H9 (cell line): Measurements from ENCODE around the gene VAMP2. TPM values are rescaled to one million over a fixed set of nuclear protein-coding genes. Genes with fewer than 3 reads are reported as not detected.

Experiments used
- DNase-seq: peaks from one replicate; pipeline ENCODE4 v3.0.0-alpha.2; 2017
- H2AFZ ChIP-seq: one replicate; pipeline ENCODE4 v1.6.1; 2013; ENCODE audit warnings: mild to moderate bottlenecking, low read length, control low read depth, moderate library complexity
- H2AK5ac ChIP-seq: 2 replicates; pipeline ENCODE4 v1.6.1; 2013; ENCODE audit warnings: low read length, control low read depth, mixed read lengths; ENCODE audit not compliant: insufficient read length
- H2BK120ac ChIP-seq: one replicate; pipeline ENCODE4 v1.6.1; 2013; ENCODE audit warnings: low read depth, mild to moderate bottlenecking, low read length, control low read depth, inconsistent platforms; ENCODE audit not compliant: poor library complexity, severe bottlenecking
- H2BK12ac ChIP-seq: 2 replicates; pipeline ENCODE4 v1.6.1; 2013; ENCODE audit warnings: low read length, control low read depth, mixed read lengths, low read depth; ENCODE audit not compliant: insufficient read length
- H2BK15ac ChIP-seq: 2 replicates; pipeline ENCODE4 v1.6.1; 2013; ENCODE audit warnings: low read depth, low read length, control low read depth
- H2BK20ac ChIP-seq: one replicate; pipeline ENCODE4 v1.6.1; 2013; ENCODE audit warnings: low read depth, mild to moderate bottlenecking, low read length, control low read depth, inconsistent platforms; ENCODE audit not compliant: poor library complexity, severe bottlenecking
- H2BK5ac ChIP-seq: 2 replicates; pipeline ENCODE4 v1.6.1; 2013; ENCODE audit warnings: low read length, control low read depth, mixed read lengths; ENCODE audit not compliant: insufficient read length
- H3K14ac ChIP-seq: 2 replicates; pipeline ENCODE4 v1.6.1; 2013; ENCODE audit warnings: low read length, control low read depth; ENCODE audit not compliant: insufficient read depth
- H3K18ac ChIP-seq: 2 replicates; pipeline ENCODE4 v1.6.1; 2013; ENCODE audit warnings: low read depth, mild to moderate bottlenecking, mixed read lengths, low read length, control low read depth; ENCODE audit not compliant: insufficient read length
- H3K23ac ChIP-seq: 2 replicates; pipeline ENCODE4 v1.6.1; 2013; ENCODE audit warnings: low read length, control low read depth, mixed read lengths, low read depth; ENCODE audit not compliant: insufficient read length
- H3K23me2 ChIP-seq: 2 replicates; pipeline ENCODE4 v1.6.1; 2013; ENCODE audit warnings: low read depth, mild to moderate bottlenecking, mixed read lengths, low read length, control low read depth; ENCODE audit not compliant: insufficient read length, poor library complexity, severe bottlenecking
- H3K27ac ChIP-seq: 2 replicates; pipeline ENCODE4 v1.5.1; 2013; ENCODE audit warnings: low read length, control low read depth, mixed read lengths, low read depth; ENCODE audit not compliant: insufficient read length
- H3K27me3 ChIP-seq: 2 replicates; pipeline ENCODE4 v1.6.1; 2013; ENCODE audit warnings: low read length, control low read depth, inconsistent platforms; ENCODE audit not compliant: insufficient read depth
- H3K4ac ChIP-seq: 2 replicates; pipeline ENCODE4 v1.6.1; 2013; ENCODE audit warnings: low read depth, mild to moderate bottlenecking, control low read depth, inconsistent platforms, low read length, moderate library complexity
- H3K4me1 ChIP-seq: 2 replicates; pipeline ENCODE4 v1.6.1; 2013; ENCODE audit warnings: low read length, control low read depth, inconsistent platforms; ENCODE audit not compliant: insufficient read depth
- H3K4me2 ChIP-seq: 2 replicates; pipeline ENCODE4 v1.6.1; 2013; ENCODE audit warnings: low read length, control low read depth, mixed read lengths; ENCODE audit not compliant: insufficient read length, insufficient read depth
- H3K56ac ChIP-seq: 2 replicates; pipeline ENCODE4 v1.6.1; 2013; ENCODE audit warnings: low read depth, mild to moderate bottlenecking, mixed read lengths, low read length, control low read depth; ENCODE audit not compliant: insufficient read length
- H3K79me1 ChIP-seq: 2 replicates; pipeline ENCODE4 v1.6.1; 2013; ENCODE audit warnings: low read depth, mild to moderate bottlenecking, moderate library complexity, low read length, control low read depth, inconsistent platforms; ENCODE audit not compliant: insufficient read depth, poor library complexity, severe bottlenecking
- H3K79me2 ChIP-seq: 2 replicates; pipeline ENCODE4 v1.6.1; 2013; ENCODE audit warnings: low read length, control low read depth, inconsistent platforms; ENCODE audit not compliant: insufficient read depth
- H3K9ac ChIP-seq: 2 replicates; pipeline ENCODE4 v1.6.1; 2013; ENCODE audit warnings: low read length, control low read depth, mixed read lengths; ENCODE audit not compliant: insufficient read length; ENCODE audit errors: extremely low read depth
- H3K9me3 ChIP-seq: one replicate; pipeline ENCODE4 v1.6.1; 2013; ENCODE audit warnings: low read depth, low read length, inconsistent platforms; ENCODE audit not compliant: control insufficient read depth
- H3T11ph ChIP-seq: one replicate; pipeline ENCODE4 v1.6.1; 2013; ENCODE audit warnings: mild to moderate bottlenecking, low read length, control low read depth, inconsistent platforms
- H4K20me1 ChIP-seq: one replicate; pipeline ENCODE4 v1.6.1; 2013; ENCODE audit not compliant: control insufficient read depth, insufficient read length, insufficient read depth
- H4K5ac ChIP-seq: 2 replicates; pipeline ENCODE4 v1.6.1; 2013; ENCODE audit warnings: low read depth, mild to moderate bottlenecking, mixed read lengths, low read length, control low read depth; ENCODE audit not compliant: insufficient read length
- H4K8ac ChIP-seq: replicated peaks from 2 replicates; pipeline ENCODE4 v1.6.1; 2013; ENCODE audit warnings: low read length, control low read depth, mixed read lengths, low read depth; ENCODE audit not compliant: insufficient read length
- H4K91ac ChIP-seq: 2 replicates; pipeline ENCODE4 v1.6.1; 2013; ENCODE audit warnings: low read depth, mild to moderate bottlenecking, moderate library complexity, mixed read lengths, low read length, control low read depth; ENCODE audit not compliant: insufficient read length
- H3K27ac Mint-ChIP-seq, 3 experiments: 2 replicates in 2 of 3; 3 replicates in 1 of 3; pipeline ENCODE4 v1.8.0; 2020 to 2021; ENCODE audit warnings: mixed read lengths in 3 of 3, mild to moderate bottlenecking in 1 of 3, moderate library complexity in 1 of 3
- H3K27me3 Mint-ChIP-seq: 2 replicates; pipeline ENCODE4 v1.8.0; 2021; ENCODE audit warnings: low read depth, mild to moderate bottlenecking, moderate library complexity, mixed read lengths
- H3K36me3 Mint-ChIP-seq, 3 experiments: 2 replicates in 2 of 3; 3 replicates in 1 of 3; pipeline ENCODE4 v1.8.0; 2020 to 2021; ENCODE audit warnings: low read depth in 3 of 3, mixed read lengths in 3 of 3; ENCODE audit not compliant: insufficient read depth in 1 of 3
- H3K4me1 Mint-ChIP-seq, 2 experiments: 2 replicates each; pipeline ENCODE4 v1.8.0; 2020; ENCODE audit warnings: mixed read lengths in 2 of 2
- H3K4me3 Mint-ChIP-seq, 2 experiments: 2 replicates in 1 of 2; 3 replicates in 1 of 2; pipeline ENCODE4 v1.8.0; 2020 to 2021; ENCODE audit warnings: mild to moderate bottlenecking in 2 of 2, mixed read lengths in 2 of 2, moderate library complexity in 1 of 2
- H3K9me3 Mint-ChIP-seq, 2 experiments: 2 replicates in 1 of 2; 3 replicates in 1 of 2; pipeline ENCODE4 v1.8.0; 2020; ENCODE audit warnings: mild to moderate bottlenecking in 2 of 2, mixed read lengths in 2 of 2, moderate library complexity in 1 of 2
- WGBS: extraction: QIAGEN DNeasy Blood & Tissue Kit; methylation state at CpG from one replicate; pipeline ENCODE4 v1.1.7; 2013; ENCODE audit warnings: missing lambda C conversion rate, low lambda C conversion rate, mixed read lengths; ENCODE audit not compliant: insufficient read length; ENCODE audit errors: extremely low coverage; 5-methylcytosine and 5-hydroxymethylcytosine counted together
- total RNA-seq: library from RNA; stranded (reverse); gene quantifications from 2 replicates; pipeline ENCODE4 v1.2.1, GENCODE V29; 2021
- TF ChIP-seq, protein P1 (sequence below): fragments of 200-600 bp; sonication (generic); conservative IDR thresholded peaks from 3 replicates; pipeline ENCODE4 v1.8.0; 2021; ENCODE audit warnings: antibody characterized with exemption, mild to moderate bottlenecking

VAMP2 gene
- total RNA-seq, 1 experiment from 2014 or later, result 22.8 TPM

DNA sequence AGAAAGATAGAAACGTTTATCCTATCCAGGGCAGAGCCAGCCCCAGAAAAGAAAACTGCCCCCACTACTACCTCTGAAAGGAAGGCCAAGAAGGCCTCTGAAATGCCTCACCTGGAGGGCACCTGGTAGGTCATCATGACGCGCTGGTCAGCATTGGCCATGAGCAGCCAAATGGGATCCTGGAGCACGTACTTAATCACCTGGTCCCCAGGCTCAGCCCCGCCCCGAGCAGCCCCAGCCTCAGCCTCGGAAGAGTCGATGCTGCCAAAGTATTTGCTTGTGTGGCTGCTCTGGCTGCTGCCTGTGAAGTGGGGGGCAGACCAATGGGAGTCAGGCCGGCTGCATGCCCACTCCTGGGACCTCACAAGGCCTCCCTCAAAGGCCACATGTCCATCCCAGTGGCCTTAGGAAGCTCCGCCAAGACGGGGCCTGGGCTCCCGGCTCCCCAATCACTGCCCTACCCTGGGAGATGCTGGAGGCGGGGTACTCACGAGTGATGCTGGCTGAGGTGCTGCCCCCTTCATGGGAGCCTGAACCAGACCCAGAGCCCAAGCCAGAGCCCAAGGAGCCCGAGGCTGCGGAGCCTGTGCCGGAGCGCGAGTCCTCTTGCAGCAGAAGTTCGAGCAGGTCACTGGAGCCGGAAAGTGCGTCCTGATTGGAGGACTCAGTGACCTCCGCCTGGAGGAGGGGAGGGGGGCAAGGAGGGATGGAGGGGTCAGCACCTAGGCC is 20.4 kb downstream of the VAMP2 start:
- H3K14ac ChIP-seq, result no peak overlapping the region
- no peak overlapping the region for H2BK15ac ChIP-seq
- H3T11ph ChIP-seq, result no peak overlapping the region
- DNase-seq, result peak; percentile 33
- no CpG with 5 or more reads among the region's 23 CpGs for WGBS
- H3K4me1 Mint-ChIP-seq, result 0 out of 4 replicates have a peak, but pooled peaks cover 0 to 2% of the 10 kb centered on the region in 2 experiments
- no peak overlapping the region for H3K4ac ChIP-seq
- peaks cover 24 to 67% (median 43%) of the 10 kb centered on the region in 3 experiments for H3K36me3 Mint-ChIP-seq
- no peak overlapping the region for H2BK12ac ChIP-seq
- no peak overlapping the region for H3K23ac ChIP-seq
- H3K9me3 Mint-ChIP-seq, result no peaks in the 10 kb centered on the region
- H3K9ac ChIP-seq, result no peak overlapping the region
- no peak overlapping the region for H3K18ac ChIP-seq
- H4K5ac ChIP-seq, result no peak overlapping the region
- H4K91ac ChIP-seq, result no peak overlapping the region
- H3K4me1 ChIP-seq, result no peaks in the 10 kb centered on the region
- no peak overlapping the region for H3K27ac ChIP-seq
- no peak overlapping the region for H2AFZ ChIP-seq
- no peak overlapping the region for H3K56ac ChIP-seq
- H3K4me2 ChIP-seq, result no peak overlapping the region
- H3K79me1 ChIP-seq, result no peaks in the 10 kb centered on the region
- TF ChIP-seq, protein P1, sequence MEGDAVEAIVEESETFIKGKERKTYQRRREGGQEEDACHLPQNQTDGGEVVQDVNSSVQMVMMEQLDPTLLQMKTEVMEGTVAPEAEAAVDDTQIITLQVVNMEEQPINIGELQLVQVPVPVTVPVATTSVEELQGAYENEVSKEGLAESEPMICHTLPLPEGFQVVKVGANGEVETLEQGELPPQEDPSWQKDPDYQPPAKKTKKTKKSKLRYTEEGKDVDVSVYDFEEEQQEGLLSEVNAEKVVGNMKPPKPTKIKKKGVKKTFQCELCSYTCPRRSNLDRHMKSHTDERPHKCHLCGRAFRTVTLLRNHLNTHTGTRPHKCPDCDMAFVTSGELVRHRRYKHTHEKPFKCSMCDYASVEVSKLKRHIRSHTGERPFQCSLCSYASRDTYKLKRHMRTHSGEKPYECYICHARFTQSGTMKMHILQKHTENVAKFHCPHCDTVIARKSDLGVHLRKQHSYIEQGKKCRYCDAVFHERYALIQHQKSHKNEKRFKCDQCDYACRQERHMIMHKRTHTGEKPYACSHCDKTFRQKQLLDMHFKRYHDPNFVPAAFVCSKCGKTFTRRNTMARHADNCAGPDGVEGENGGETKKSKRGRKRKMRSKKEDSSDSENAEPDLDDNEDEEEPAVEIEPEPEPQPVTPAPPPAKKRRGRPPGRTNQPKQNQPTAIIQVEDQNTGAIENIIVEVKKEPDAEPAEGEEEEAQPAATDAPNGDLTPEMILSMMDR, result no peak
- H3K27me3 Mint-ChIP-seq, result peaks cover 3% of the 10 kb centered on the region; the same call in 1 of the 2 replicates
- no peak overlapping the region for H4K8ac ChIP-seq
- H3K23me2 ChIP-seq, result peaks cover 8% of the 10 kb centered on the region
- H2BK20ac ChIP-seq, result no peak overlapping the region
- H3K4me3 Mint-ChIP-seq, result peak overlapping the region in 1 of 2 experiments; percentile 7; a peak in 1 of 5 replicates
- H3K27me3 ChIP-seq, result no peaks in the 10 kb centered on the region
- no peak overlapping the region for H2BK5ac ChIP-seq
- no peak overlapping the region for H2AK5ac ChIP-seq
- H3K79me2 ChIP-seq, result no peaks in the 10 kb centered on the region
- no peaks in the 10 kb centered on the region for H4K20me1 ChIP-seq
- no peak overlapping the region for H3K27ac Mint-ChIP-seq
- no peak overlapping the region for H2BK120ac ChIP-seq
- no peaks in the 10 kb centered on the region for H3K9me3 ChIP-seq
